Natural killer cell (primary cell): ENCODE results near the gene DLGAP4. TPM values are rescaled to one million over a fixed set of nuclear protein-coding genes. Genes with fewer than 3 reads are reported as not detected.

Experiments
- ATAC-seq, 3 donors: fragments of 150-1000 bp in 2 of 3; fragments of 200-7000 bp in 1 of 3; cut with Tn5 transposase; 1 replicate in 1 of 3; 2 replicates in 2 of 3; pipeline ENCODE4 v1.10.0; 2021; ENCODE audit warnings: mild to moderate bottlenecking in 2 of 3, moderate library complexity in 2 of 3
- DNase-seq, 2 donors: peaks; one replicate each; pipeline versions ENCODE4 v3.0.0 to v3.0.0-alpha.2; 2013 to 2021; ENCODE audit warnings: mixed read lengths in 1 of 2
- H3K27ac ChIP-seq: one replicate; pipeline ENCODE4 v1.5.1; 2013; ENCODE audit warnings: mild to moderate bottlenecking, low read length
- H3K27me3 ChIP-seq: one replicate; pipeline ENCODE4 v1.6.1; 2013; ENCODE audit warnings: low read length; ENCODE audit not compliant: control insufficient read depth, insufficient read depth
- H3K36me3 ChIP-seq: one replicate; pipeline ENCODE4 v1.6.1; 2013; ENCODE audit warnings: low read length; ENCODE audit not compliant: control insufficient read depth, insufficient read depth
- H3K4me1 ChIP-seq: one replicate; pipeline ENCODE4 v1.6.1; 2013; ENCODE audit warnings: low read length; ENCODE audit not compliant: control insufficient read depth, insufficient read depth
- H3K4me3 ChIP-seq: one replicate; pipeline ENCODE4 v1.5.1; 2013; ENCODE audit warnings: low read length
- H3K9me3 ChIP-seq: one replicate; pipeline ENCODE4 v1.6.1; 2013; ENCODE audit warnings: low read length; ENCODE audit not compliant: control insufficient read depth, insufficient read depth
- H3K27ac Mint-ChIP-seq, 2 donors: one replicate each; pipeline ENCODE4 v1.8.0; 2022; ENCODE audit warnings: mild to moderate bottlenecking in 2 of 2, mixed read lengths in 2 of 2, moderate library complexity in 1 of 2
- H3K27me3 Mint-ChIP-seq, 2 donors: one replicate each; pipeline ENCODE4 v1.8.0; 2022; ENCODE audit warnings: low read depth in 2 of 2, mixed read lengths in 2 of 2
- H3K36me3 Mint-ChIP-seq: one replicate; pipeline ENCODE4 v1.8.0; 2022; ENCODE audit warnings: mixed read lengths
- H3K4me1 Mint-ChIP-seq, 2 donors: one replicate each; pipeline ENCODE4 v1.8.0; 2022; ENCODE audit warnings: mixed read lengths in 2 of 2
- H3K4me3 Mint-ChIP-seq: one replicate; pipeline ENCODE4 v1.8.0; 2022; ENCODE audit warnings: mild to moderate bottlenecking, moderate library complexity, mixed read lengths
- H3K9me3 Mint-ChIP-seq, 2 donors: one replicate each; pipeline ENCODE4 v1.8.0; 2022; ENCODE audit warnings: mixed read lengths in 2 of 2
- CTCF ChIP-seq: fragments of 200-600 bp; IDR thresholded peaks from one replicate; pipeline ENCODE4 v1.8.0; 2022; ENCODE audit warnings: antibody characterized with exemption
- WGBS: methylation state at CpG from one replicate; pipeline ENCODE4 v1.1.7; 2013; ENCODE audit warnings: missing lambda C conversion rate; ENCODE audit not compliant: insufficient coverage; 5-methylcytosine and 5-hydroxymethylcytosine counted together
- intact Hi-C: fragments of 100-400 bp; cut with micrococcal nuclease; formaldehyde crosslinking; loops from one replicate; pipeline ENCODE4 v1.14.2; 2022
- total RNA-seq, 4 donors: library from RNA; stranded (reverse); fragments of 120-200 nt in 1 of 4; gene quantifications; one replicate each; pipeline versions ENCODE4 v1.2.3 to v1.2.4, GENCODE V29; 2013 to 2022

The DLGAP4 gene
- total RNA-seq, 3 donors from 2014 or later (not counting 1 experiment from before 2014, with no cell fraction given) = 47.9 to 51.6 (median 51.2) TPM

DNA sequence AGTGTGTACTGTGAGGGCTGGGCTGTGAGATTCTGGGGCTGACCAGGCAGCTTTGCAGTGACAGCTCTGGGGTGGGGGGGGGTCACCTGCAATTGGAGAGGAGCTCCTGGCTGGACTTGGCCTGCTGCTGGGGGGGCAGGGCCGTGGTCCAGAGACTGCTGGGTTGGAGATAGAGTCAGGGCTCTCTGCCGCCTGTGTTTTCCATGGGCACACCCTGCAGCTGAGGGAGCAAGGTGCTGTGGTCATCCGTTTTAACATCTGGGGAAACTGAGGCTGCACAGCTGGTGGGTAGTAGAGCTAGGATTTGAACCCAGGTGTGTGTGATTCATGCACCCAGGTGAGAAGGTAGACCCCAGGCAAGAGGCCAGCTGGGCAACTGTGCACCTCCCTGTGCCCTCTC, 7.3 kb downstream of the DLGAP4 start:
- H3K27me3 Mint-ChIP-seq = peaks cover 21 to 23% of the 10 kb centered on the region in 2 donors
- Histone ChIP-seq H3K4me1 (no peaks in the 10 kb centered on the region), H3K36me3 (no peaks in the 10 kb centered on the region), H3K4me3 (no peak overlapping the region), H3K27ac (no peak overlapping the region), H3K27me3 (peaks cover 4% of the 10 kb centered on the region), H3K9me3 (no peaks in the 10 kb centered on the region)
- H3K4me1 Mint-ChIP-seq = peaks cover 0 to 5% of the 10 kb centered on the region in 2 donors
- H3K9me3 Mint-ChIP-seq = peaks cover 0 to 2% of the 10 kb centered on the region in 2 donors
- H3K27ac Mint-ChIP-seq = no peak overlapping the region
- ATAC-seq = no peak
- no peak overlapping the region for H3K4me3 Mint-ChIP-seq
- intact Hi-C loops = no loop called here
- no peak for TF ChIP-seq CTCF
- WGBS = 73% methylated on average over 3 of the region's 3 CpGs
- DNase-seq = peak in 1 of 2 donors; percentile 10
- no peaks in the 10 kb centered on the region for H3K36me3 Mint-ChIP-seq

- Histone ChIP-seq H3K4me1 (no peaks in the 10 kb centered on the region), H3K27me3 (peaks cover 4% of the 10 kb centered on the region), H3K9me3 (no peaks in the 10 kb centered on the region), H3K36me3 (no peaks in the 10 kb centered on the region), H3K27ac (no peak overlapping the region), H3K4me3 (no peak overlapping the region)
- WGBS = 84% methylated on average over 9 of the region's 11 CpGs
- TF ChIP-seq CTCF = no peak
- Mint-ChIP-seq H3K4me1 (peaks cover 0 to 5% of the 10 kb centered on the region in 2 donors), H3K27ac (no peak overlapping the region), H3K9me3 (peaks cover 0 to 2% of the 10 kb centered on the region in 2 donors), H3K4me3 (no peak overlapping the region), H3K27me3 (peaks cover 17 to 22% of the 10 kb centered on the region in 2 donors), H3K36me3 (no peaks in the 10 kb centered on the region)
- no peak for ATAC-seq
- DNase-seq = peak in 1 of 2 donors; percentile 13
- intact Hi-C loops = no loop called here
Measured at GRCh38 chr20:36313926-36314325, 7.8 kb downstream of the DLGAP4 start.

DNA sequence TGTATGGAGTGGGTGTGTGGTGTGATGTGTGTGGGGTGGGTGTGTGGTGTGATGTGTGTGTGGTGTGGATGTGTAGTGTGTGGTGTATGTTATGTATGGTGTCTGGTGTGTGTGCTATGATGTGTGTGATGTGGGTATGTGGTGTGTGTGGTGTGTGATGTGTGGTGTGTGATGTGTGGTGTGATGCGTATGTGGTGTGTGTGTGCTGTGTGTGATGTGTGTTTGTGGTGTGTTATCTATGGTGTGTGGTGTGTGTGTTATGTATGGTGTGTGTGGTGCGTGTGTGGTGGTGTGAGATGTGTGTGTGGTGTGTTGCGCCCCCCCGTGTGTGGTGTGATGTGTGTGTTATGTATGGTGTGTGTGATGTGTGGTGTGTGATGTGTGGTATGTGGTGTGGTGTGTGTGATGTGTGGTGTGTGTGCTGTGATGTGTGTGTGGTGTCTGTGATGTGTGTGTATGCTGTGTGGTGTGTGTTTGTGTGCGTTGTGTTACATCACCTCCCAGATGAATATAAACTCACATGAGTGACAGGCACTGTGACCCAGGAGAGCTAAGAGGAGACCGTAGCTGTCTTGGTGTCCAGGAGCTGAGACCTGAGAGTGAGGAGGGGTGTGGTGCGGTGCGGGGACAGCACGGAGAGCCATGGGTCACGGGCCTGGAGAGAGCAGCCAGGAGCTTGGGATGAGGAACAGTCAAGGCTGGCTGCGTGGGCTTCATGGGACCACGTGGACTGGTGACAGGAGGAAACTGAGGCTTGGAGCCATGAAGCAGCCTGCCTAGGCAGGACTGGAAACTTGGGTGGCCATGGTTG, 8.8 kb downstream of the DLGAP4 start:
- Mint-ChIP-seq H3K9me3 (peaks cover 0 to 2% of the 10 kb centered on the region in 2 donors), H3K4me1 (peaks cover 0 to 5% of the 10 kb centered on the region in 2 donors), H3K27me3 (peaks cover 6 to 15% of the 10 kb centered on the region in 2 donors), H3K27ac (no peak overlapping the region), H3K4me3 (no peak overlapping the region), H3K36me3 (no peaks in the 10 kb centered on the region)
- Histone ChIP-seq H3K27me3 (no peaks in the 10 kb centered on the region), H3K36me3 (no peaks in the 10 kb centered on the region), H3K27ac (no peak overlapping the region), H3K9me3 (no peaks in the 10 kb centered on the region), H3K4me3 (no peak overlapping the region), H3K4me1 (no peaks in the 10 kb centered on the region)
- no peak for TF ChIP-seq CTCF
- intact Hi-C loops = no loop called here
- no peak for DNase-seq
- WGBS = 62% methylated on average over 11 of the region's 12 CpGs
- ATAC-seq = no peak
